ENCODE data around the gene PPP3R1. TPM values are rescaled to one million over a fixed set of nuclear protein-coding genes. Genes with fewer than 3 reads are reported as not detected.
A peak's percentile ranks its signal among the peaks of the same experiment; 100 is the strongest.

PPP3R1 gene
- total RNA-seq, 1 donor from 2014 or later = 56.4 TPM

DNA sequence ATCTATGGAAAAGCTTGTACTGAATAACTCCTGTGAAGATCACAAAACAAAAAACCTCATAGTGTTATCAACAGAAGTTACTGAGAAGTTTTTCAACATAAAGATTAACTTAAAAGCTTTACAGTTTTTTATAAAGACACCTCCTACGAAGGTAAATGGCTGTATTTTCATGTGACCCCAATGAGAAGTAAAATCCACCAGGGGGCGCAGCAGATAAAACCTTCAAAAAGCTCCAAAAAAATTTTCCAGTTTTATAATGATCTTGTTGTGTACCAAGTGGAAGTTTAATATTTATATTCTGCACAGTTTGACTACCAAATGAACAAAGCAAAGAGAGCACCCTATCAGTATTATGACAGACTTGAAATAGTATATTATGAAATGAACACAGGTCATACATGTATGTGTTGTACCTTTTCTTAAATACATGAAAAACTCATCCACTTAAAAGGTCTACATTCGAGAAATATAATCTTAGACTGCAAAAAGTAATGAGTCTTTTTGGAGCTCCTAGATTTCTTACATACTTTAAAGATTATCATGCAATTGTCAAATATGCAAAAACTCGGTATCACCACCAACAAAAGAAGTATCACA lies 56.1 kb downstream of the PPP3R1 start:
- no peaks in the 10 kb centered on the region for H3K4me1 Mint-ChIP-seq
- H3K4me3 Mint-ChIP-seq = no peak overlapping the region
- H3K27me3 Mint-ChIP-seq (ENCODE audit: low read depth) = no peaks in the 10 kb centered on the region
- H3K36me3 Mint-ChIP-seq (ENCODE audit: low read depth) = no peaks in the 10 kb centered on the region
- DNase-seq (ENCODE audit: low read depth, low spot score) = no peak
- TF ChIP-seq, protein P1, sequence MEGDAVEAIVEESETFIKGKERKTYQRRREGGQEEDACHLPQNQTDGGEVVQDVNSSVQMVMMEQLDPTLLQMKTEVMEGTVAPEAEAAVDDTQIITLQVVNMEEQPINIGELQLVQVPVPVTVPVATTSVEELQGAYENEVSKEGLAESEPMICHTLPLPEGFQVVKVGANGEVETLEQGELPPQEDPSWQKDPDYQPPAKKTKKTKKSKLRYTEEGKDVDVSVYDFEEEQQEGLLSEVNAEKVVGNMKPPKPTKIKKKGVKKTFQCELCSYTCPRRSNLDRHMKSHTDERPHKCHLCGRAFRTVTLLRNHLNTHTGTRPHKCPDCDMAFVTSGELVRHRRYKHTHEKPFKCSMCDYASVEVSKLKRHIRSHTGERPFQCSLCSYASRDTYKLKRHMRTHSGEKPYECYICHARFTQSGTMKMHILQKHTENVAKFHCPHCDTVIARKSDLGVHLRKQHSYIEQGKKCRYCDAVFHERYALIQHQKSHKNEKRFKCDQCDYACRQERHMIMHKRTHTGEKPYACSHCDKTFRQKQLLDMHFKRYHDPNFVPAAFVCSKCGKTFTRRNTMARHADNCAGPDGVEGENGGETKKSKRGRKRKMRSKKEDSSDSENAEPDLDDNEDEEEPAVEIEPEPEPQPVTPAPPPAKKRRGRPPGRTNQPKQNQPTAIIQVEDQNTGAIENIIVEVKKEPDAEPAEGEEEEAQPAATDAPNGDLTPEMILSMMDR (conservative IDR thresholded peaks at IDR 0.05) = peak; percentile 69
- H3K9me3 Mint-ChIP-seq = no peaks in the 10 kb centered on the region
- no peak overlapping the region for H3K27ac Mint-ChIP-seq (ENCODE audit: unreplicated experiment)

DNA sequence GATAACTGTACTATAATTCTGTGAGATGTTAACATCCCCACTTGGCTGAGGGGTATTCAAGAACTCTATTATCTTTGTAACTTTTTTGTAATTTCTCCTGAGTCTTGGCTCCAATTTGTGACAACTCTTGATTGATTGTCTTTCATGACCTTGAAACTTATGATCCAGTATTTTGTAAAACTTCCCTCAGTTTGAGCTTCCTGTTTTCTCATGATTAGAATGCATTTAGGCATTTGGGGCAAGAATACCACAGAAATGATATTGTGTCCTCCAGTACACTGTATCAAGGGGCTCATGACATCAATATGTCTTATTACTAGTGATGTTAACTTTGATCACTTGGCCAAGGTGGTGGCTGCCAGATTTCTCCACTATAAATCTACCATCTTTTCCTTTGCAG lies 57.2 kb downstream of the PPP3R1 start:
- Mint-ChIP-seq H3K4me3 (no peak overlapping the region), H3K4me1 (peaks cover 3% of the 10 kb centered on the region), H3K27ac (ENCODE audit: unreplicated experiment) (no peak overlapping the region), H3K9me3 (no peaks in the 10 kb centered on the region), H3K27me3 (ENCODE audit: low read depth) (no peaks in the 10 kb centered on the region), H3K36me3 (ENCODE audit: low read depth) (no peaks in the 10 kb centered on the region)
- TF ChIP-seq, protein P1 (conservative IDR thresholded peaks at IDR 0.05) = no peak
- DNase-seq (ENCODE audit: low read depth, low spot score) = no peak

DNA sequence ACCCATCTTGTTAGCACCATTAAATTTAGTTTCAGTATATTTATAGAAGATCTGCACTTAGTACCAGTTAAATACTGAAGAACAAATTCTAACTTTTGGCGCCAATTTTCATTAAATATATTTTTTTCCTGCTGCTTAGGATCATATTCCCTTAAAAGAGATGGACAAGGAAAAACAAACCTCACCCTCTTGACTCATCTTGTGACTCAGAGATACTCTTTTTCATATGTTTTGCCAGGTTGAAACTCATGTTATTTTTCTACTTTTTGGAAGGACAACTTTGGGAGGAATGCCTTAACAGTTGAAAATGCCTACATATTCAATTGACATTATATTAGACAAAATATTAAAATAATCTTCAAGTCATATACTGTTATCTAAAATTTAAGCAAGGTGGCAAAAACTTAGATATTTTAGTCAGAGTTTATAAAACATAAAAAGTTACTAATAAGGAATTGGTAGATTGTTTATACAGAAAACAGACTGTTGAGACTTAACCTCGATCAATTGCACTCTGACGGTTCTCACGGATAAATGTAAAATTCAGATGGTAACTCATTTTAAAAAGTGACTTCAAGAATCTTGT lies 58.5 kb downstream of the PPP3R1 start:
- DNase-seq (ENCODE audit: low read depth, low spot score) = no peak
- Mint-ChIP-seq H3K4me1 (peaks cover 3% of the 10 kb centered on the region), H3K4me3 (no peak overlapping the region), H3K27me3 (ENCODE audit: low read depth) (no peaks in the 10 kb centered on the region), H3K27ac (ENCODE audit: unreplicated experiment) (no peak overlapping the region), H3K36me3 (ENCODE audit: low read depth) (no peaks in the 10 kb centered on the region), H3K9me3 (no peaks in the 10 kb centered on the region)
- TF ChIP-seq, protein P1 (conservative IDR thresholded peaks at IDR 0.05) = no peak

DNA sequence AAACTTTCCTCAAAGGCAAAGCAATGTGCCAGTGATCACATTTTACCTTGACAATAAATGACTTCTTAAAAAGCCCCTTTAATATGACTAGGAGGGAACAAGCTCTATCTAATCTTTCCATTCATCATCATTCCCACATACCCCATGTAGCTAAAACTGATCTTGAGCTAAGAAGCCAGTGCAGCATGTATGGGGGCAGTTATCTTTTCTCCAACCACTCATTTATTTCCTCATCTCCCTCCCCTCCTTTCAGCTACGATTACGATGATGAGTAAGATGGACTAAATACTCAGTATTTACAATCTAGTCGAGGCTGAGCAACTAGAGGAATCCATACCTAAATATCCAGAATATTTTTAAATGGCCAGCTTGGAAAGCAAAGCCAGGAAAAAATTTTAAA lies 59.2 kb downstream of the PPP3R1 start:
- no peaks in the 10 kb centered on the region for H3K9me3 Mint-ChIP-seq
- H3K36me3 Mint-ChIP-seq (ENCODE audit: low read depth) = no peaks in the 10 kb centered on the region
- H3K4me1 Mint-ChIP-seq = peaks cover 3% of the 10 kb centered on the region
- no peaks in the 10 kb centered on the region for H3K27me3 Mint-ChIP-seq (ENCODE audit: low read depth)
- no peak overlapping the region for H3K4me3 Mint-ChIP-seq
- TF ChIP-seq, protein P1 (conservative IDR thresholded peaks at IDR 0.05) = no peak
- no peak overlapping the region for H3K27ac Mint-ChIP-seq (ENCODE audit: unreplicated experiment)
- no peak for DNase-seq (ENCODE audit: low read depth, low spot score)

DNA sequence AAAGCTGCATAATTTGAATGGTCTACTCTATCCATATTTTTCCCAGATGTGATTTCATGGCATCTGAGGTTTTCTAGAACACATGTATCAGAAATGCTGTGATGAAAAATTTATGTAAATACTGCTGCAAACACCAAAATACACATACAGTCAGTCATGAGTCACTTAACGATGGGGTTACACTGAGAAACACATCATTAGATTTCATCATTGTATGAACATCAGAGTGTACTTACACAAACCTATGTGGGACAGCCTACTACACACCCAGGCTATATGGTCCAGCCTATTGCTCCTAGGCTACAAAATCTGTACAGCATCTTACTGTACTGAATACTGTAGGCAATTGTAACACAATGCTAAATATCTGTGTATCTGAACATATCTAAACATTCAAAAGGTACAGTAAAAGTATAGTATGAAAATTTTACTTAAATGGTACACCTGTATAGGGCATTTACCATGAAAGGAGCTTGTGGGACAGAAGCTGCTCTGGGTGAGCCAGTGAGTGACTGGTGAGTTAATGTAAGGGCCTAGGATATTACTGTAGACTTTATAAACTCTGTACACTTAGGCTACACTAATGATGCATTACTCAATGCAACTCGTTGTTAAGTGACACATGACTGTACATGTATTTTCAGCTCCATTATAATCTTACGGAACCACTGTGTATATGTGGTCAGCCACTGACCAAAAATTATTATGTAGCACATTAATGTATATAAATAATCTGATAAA lies 61.2 kb downstream of the PPP3R1 start:
- Mint-ChIP-seq H3K27me3 (ENCODE audit: low read depth) (no peaks in the 10 kb centered on the region), H3K4me3 (no peak overlapping the region), H3K36me3 (ENCODE audit: low read depth) (no peaks in the 10 kb centered on the region), H3K27ac (ENCODE audit: unreplicated experiment) (no peak overlapping the region), H3K9me3 (no peaks in the 10 kb centered on the region), H3K4me1 (peaks cover 3% of the 10 kb centered on the region)
- TF ChIP-seq, protein P1 (conservative IDR thresholded peaks at IDR 0.05) = no peak
- no peak for DNase-seq (ENCODE audit: low read depth, low spot score)

Measured in neural crest cell (in vitro differentiated cells).